DND-41 (cell line): ENCODE results near the gene PTGS1.
"Not testable (repeated sequence)": the region's sequence is repeated elsewhere in the genome, so short reads cannot be mapped to it uniquely, and the experiment has no call there.

ENCODE experiments used
- CTCF ChIP-seq: IDR thresholded peaks from 2 replicates; pipeline ENCODE4 v1.5.1; 2012; ENCODE audit warnings: borderline replicate concordance, low read length, moderate library complexity, mild to moderate bottlenecking; ENCODE audit not compliant: poor library complexity, severe bottlenecking; ENCODE audit errors: extremely low read depth
- EZH2 ChIP-seq: IDR thresholded peaks from 3 replicates; pipeline ENCODE4 v1.6.1; 2012; ENCODE audit warnings: borderline replicate concordance, low read depth, mild to moderate bottlenecking, moderate library complexity, low read length, inconsistent platforms; ENCODE audit not compliant: severe bottlenecking

- TF ChIP-seq CTCF, EZH2: not testable (repeated sequence)
These were observed 40.4 kb upstream of the PTGS1 start for GRCh38 chr9:122330466-122330865.
